HuH-7 (cell line): ENCODE data around the gene ABHD12.
A peak's percentile ranks its signal among the peaks of the same experiment; 100 is the strongest.
"Not testable (repeated sequence)": the region's sequence is repeated elsewhere in the genome, so short reads cannot be mapped to it uniquely, and the experiment has no call there.

Experiments used
- DNase-seq: peaks from one replicate; pipeline ENCODE4 v3.0.0; 2011; ENCODE audit warnings: low spot score

Gene ABHD12

GRCh38 chr20:25353747-25354705 lies 36.6 kb downstream of the ABHD12 start:
- no peak for DNase-seq

DNA sequence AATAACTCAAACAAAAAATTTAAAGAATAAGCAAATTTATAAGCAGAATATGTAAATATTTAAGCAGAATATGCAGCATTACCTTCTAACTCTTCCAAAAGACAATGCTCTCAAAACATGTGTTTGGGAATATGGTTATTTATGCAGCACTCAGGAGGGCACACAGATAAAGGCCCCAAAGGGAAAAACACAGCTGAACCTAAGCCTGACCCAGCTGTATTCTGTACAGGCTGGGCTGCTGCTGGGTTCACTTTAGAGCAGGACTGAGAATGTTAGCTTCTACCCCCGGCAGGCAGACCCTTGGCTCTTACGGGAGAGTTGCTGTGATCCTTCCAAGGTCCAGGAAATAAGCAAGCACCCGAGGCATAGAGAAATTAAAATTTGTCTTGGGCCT lies 37.3 kb downstream of the ABHD12 start:
- DNase-seq = no peak

DNA sequence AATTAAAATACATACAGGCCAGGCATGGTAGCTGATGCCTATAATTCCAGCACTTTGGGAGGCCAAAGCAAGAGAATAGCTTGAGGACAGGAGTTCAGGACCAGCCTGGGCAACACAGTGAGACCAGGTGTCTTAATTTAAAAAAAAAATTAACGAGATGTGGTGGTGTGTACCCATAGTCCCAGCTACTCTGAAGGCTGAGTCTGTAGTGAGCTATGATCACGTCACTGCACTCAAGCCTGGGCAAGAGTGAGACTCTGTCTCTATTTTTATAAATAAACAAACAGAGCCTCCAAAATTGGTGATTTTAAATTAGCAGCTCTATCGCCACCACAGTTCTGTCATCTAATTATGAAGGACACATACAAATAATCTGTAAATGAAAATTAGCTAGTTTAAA lies 37.9 kb downstream of the ABHD12 start:
- no peak for DNase-seq

- no peak for DNase-seq
Measured at GRCh38 chr20:25351024-25351360, 39.6 kb downstream of the ABHD12 start.

- no peak for DNase-seq
Measured at GRCh38 chr20:25346349-25346748, 44.3 kb downstream of the ABHD12 start.

DNA sequence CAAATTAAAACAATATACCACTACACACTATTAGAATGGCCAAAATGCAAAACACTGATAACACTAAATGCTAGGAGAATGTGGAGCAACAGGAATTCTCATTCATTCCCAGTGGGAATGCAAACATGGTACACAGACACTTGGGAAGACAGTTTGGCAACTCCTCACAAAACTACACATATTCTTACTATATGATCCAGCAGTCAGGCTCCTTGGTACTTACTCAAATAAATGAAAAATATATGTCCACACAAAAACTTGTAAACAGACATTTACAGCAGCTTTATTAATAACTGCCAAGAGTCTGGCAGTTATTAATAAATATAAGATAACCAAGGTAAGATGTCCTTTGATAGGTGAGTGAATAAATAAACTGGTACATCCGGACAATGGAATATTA lies 44.9 kb downstream of the ABHD12 start:
- DNase-seq = no peak

GRCh38 chr20:25344634-25345033 lies 46.0 kb downstream of the ABHD12 start:
- no peak for DNase-seq

DNA sequence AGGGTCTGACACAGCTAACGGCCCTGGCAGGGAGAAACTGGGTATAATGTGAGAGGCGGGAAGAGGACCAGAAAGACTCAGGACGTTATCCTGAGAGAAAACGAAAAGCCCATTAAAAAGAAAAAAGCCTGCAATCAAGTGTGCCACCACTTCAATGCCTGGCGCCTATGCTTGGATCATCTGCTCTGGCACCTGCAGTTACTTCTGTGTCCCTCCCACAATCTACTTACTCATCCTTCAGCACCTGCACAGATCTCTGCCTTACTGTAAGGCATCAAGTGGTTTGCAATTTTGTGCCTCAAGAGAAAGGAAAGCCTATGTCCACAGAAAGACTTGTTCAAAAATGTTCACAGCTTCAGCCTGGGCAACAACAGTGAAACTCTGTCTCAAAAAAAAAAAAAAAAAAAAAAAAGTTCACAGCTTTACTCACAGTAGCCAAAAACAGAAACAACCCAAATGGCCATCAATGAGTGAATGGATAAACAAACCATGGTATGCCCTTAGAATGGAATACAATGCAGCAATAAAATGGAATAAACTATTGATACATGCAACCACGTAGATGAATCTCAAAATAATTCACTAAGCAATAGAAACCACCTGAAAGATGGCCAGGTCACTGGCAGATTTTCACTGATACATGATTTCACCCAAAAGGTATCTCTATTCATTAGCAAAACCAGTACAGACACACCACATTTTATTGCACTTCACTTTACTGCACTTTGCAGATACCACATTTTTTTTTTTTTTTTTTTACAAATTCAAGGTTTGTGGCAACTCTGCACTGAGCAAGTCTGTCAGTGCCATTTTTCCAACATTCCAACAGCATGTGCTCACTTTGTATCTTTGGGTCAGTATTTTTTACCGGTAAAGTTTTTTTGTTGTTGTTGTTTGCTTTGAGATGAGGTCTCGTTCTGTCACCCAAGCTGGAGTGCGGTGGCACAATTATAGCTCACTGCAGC lies 48.6 kb downstream of the ABHD12 start:
- DNase-seq = no peak

DNA sequence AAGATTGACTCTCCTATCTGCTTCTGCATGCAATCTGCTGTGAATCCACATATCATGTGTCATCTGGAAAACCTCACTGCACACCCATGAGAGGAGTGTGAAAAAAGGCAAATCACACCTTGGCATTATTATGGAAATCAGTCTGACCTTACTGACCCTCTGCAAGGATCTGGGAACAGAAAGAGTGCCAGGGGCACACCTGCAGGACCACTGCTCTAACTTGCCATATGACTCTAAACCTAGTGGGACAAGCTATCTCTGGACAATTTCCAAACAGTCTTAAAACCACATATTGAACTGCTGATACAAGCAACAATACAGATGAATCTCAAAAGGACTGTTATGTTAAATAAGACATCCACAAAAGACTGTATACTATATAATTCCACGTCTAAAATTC lies 50.3 kb downstream of the ABHD12 start:
- no peak for DNase-seq

DNA sequence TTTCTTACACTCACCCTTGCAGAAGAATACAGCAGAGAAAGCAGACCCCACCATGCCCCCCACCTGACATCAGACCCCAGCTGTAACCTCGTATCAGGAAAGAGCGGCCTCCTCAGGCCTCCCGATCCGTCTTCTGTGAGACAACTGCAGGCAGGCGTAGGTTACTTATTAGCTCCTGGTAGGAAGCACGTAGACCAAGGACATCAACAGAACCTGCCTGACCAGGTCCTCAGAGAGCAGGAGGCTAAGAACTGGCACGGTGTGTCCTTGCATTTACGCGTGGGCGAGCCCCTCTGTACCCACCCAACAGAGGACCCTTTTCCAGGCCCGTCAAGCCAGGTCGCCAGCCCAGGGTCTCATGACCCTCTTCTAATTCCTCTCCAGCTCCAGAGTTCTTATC lies 51.0 kb downstream of the ABHD12 start:
- no peak for DNase-seq

- no peak for DNase-seq
Measured at GRCh38 chr20:25338112-25339023, 52.3 kb downstream of the ABHD12 start.

DNA sequence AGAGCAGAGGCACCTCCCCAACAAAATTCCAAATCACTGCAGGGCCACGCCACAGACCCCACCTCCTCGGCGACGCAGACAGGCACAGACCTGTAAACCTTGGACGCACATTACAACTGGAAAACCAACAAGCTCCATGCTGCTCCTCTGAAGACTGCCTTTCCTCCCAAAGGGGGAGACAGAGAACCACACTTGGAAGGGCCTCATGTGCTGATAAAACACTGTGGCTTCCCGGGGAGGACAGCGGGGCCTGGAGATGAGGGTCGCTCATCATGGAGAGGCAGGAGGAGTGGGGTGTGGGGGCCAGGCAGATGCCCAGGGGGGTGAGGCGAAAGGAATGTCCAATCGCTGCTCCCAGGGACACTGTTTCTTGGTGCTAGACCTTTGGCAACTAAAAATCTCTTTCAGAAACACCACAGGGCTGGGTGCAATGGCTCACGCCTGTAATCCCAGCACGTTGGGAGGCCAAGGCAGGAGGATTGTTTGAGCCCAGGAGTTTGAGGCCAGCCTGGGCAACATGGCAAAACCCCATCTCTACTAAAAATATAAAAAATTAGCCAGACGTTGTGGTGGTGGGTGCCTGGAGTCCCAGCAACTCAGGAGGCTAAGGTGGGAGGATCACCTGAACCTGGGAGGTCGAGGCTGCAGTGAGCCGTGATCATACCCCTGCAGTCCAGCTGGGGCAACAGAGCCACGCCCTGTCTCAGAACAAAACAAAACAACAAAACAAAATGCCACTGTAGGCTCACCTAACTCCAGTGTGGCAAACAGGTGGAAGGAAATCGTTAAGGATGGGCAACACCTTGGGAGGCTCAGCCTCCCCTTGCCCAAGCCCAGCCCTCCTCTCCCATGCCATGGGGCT lies 53.8 kb downstream of the ABHD12 start:
- DNase-seq = peak; percentile 69

- DNase-seq = not testable (repeated sequence)
Measured at GRCh38 chr20:25334972-25335371, 55.7 kb downstream of the ABHD12 start.

- DNase-seq = no peak
Measured at GRCh38 chr20:25328954-25329498, 61.6 kb downstream of the ABHD12 start.

DNA sequence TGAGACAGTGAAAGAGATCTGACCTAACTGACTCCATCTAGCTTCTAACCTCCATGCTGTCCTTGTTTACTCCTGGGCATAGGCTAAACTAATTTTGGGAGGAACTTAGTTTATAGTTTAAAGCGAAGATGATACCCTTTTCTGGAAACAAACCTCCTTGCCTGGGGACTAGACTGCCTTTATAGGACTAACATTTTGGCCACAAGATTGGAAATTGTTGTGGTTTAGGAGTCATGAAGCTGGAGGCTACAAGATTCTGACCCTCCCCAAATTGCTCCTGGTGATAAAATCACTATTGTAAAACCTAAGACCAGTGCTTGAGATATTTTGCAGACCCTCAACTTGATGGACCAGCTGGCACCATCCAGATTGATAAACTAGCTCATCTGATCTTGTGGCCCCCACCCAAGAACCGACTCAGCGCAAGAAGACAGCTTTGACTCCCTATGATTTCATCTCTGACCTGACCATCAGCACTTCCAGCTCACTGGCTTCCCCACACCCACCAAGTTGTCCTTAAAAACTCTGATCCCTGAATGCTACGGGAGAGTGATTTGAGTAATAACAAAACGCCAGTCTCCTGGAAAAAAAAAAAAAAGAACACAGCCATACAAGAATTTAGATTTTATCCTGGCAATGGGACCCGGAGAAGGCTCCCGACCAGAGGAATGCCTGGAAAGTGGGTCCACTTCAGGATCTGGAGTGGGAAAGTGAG lies 63.0 kb downstream of the ABHD12 start:
- DNase-seq = no peak

- no peak for DNase-seq
Measured at GRCh38 chr20:25325997-25326396, 64.6 kb downstream of the ABHD12 start.

- DNase-seq = no peak
Measured at GRCh38 chr20:25325073-25325472, 65.6 kb downstream of the ABHD12 start.

GRCh38 chr20:25324412-25324811 lies 66.2 kb downstream of the ABHD12 start:
- DNase-seq = no peak

- no peak for DNase-seq
Measured at GRCh38 chr20:25323496-25324246, 67.0 kb downstream of the ABHD12 start.
